OCI-LY7 (cell line): Measurements from ENCODE around the gene EPHB1. TPM values are rescaled to one million over a fixed set of nuclear protein-coding genes. Genes with fewer than 3 reads are reported as not detected.

Experiments used
- BruUV-seq: library from RNA; stranded (reverse); fragments of 400-500 nt; replicated peaks from 2 replicates; lab custom pipeline; 2021; lab: Mats Ljungman, UMichigan
- CTCF ChIA-PET: fragments of 300-600 bp; sonication (Branson Sonifier 250); formaldehyde crosslinking; loops from one replicate; lab custom pipeline; 2022; ENCODE audit warnings: antibody characterized with exemption; ENCODE audit not compliant: unreplicated experiment; lab: Charles Lee
- POLR2A ChIA-PET: fragments of 300-600 bp; sonication (Branson Sonifier 250); formaldehyde crosslinking; loops from one replicate; lab custom pipeline; 2022; ENCODE audit warnings: antibody characterized with exemption; lab: Charles Lee
- DNase-seq: peaks from one replicate; pipeline ENCODE4 v3.0.0-alpha.2; 2015; ENCODE audit warnings: low spot score
- H2AFZ ChIP-seq: fragments of 200-600 bp; sonication (generic), shearing (Covaris generic); 2 replicates; pipeline ENCODE4 v1.6.1; 2014; ENCODE audit warnings: mild to moderate bottlenecking, antibody characterized with exemption, low read length, moderate library complexity
- H3K27ac ChIP-seq: fragments of 200-600 bp; sonication (generic); 2 replicates; pipeline ENCODE4 v1.5.1; 2014; ENCODE audit warnings: mixed run types, low read depth, mild to moderate bottlenecking, moderate library complexity, low read length, inconsistent platforms; ENCODE audit not compliant: poor library complexity, severe bottlenecking
- H3K36me3 ChIP-seq: fragments of 200-600 bp; sonication (generic); 2 replicates; pipeline ENCODE4 v1.6.1; 2014; ENCODE audit warnings: mild to moderate bottlenecking, antibody characterized with exemption, low read length, moderate library complexity, mixed read lengths; ENCODE audit not compliant: insufficient read depth
- H3K4me1 ChIP-seq: fragments of 200-600 bp; sonication (generic); 2 replicates; pipeline ENCODE4 v1.5.1; 2014; ENCODE audit warnings: mild to moderate bottlenecking, low read length; ENCODE audit not compliant: insufficient read depth, poor library complexity, severe bottlenecking
- H3K4me2 ChIP-seq: fragments of 200-600 bp; sonication (generic); 2 replicates; pipeline ENCODE4 v1.6.1; 2014; ENCODE audit warnings: mild to moderate bottlenecking, low read length
- H3K4me3 ChIP-seq: fragments of 200-600 bp; sonication (generic); 2 replicates; pipeline ENCODE4 v1.5.1; 2014; ENCODE audit warnings: mild to moderate bottlenecking, low read depth, low read length; ENCODE audit not compliant: poor library complexity, severe bottlenecking
- H3K79me2 ChIP-seq: fragments of 200-600 bp; sonication (generic); 2 replicates; pipeline ENCODE4 v1.6.1; 2016; ENCODE audit warnings: low read depth, mild to moderate bottlenecking, low read length, moderate library complexity, mixed read lengths; ENCODE audit not compliant: insufficient read depth
- H3K9me2 ChIP-seq: fragments of 200-600 bp; sonication (generic); 2 replicates; pipeline ENCODE4 v1.6.1; 2016; ENCODE audit warnings: mild to moderate bottlenecking, low read length, mixed read lengths; ENCODE audit not compliant: insufficient read depth
- H3K9me3 ChIP-seq: fragments of 200-600 bp; sonication (generic); 2 replicates; pipeline ENCODE4 v1.6.1; 2014; ENCODE audit warnings: mild to moderate bottlenecking, mixed run types, low read length, mixed read lengths
- H4K20me1 ChIP-seq: fragments of 200-600 bp; sonication (generic); 2 replicates; pipeline ENCODE4 v1.6.1; 2014; ENCODE audit warnings: mild to moderate bottlenecking, antibody characterized with exemption, low read length, moderate library complexity, mixed read lengths; ENCODE audit not compliant: insufficient read depth
- EZH2phosphoT487 ChIP-seq: fragments of 200-600 bp; sonication (generic); IDR thresholded peaks from 2 replicates; pipeline ENCODE4 v1.6.1; 2018; ENCODE audit warnings: low read depth, borderline replicate concordance, mild to moderate bottlenecking, mixed run types, antibody characterized with exemption, low read length, moderate library complexity, mixed read lengths
- intact Hi-C: fragments of 100-400 bp; cut with micrococcal nuclease; formaldehyde crosslinking; loops from one replicate; pipeline ENCODE4 v1.10.0; 2022; ENCODE audit not compliant: unreplicated experiment
- total RNA-seq, 2 experiments: library from RNA; depleted of rRNA in 1 of 2; stranded (reverse); fragments of >200 nt in 1 of 2; shearing (Covaris generic) in 1 of 2; gene quantifications; 2 replicates each; pipeline ENCODE4 v1.2.3, GENCODE V29; 2014 to 2022
- TF ChIP-seq, protein P1 (sequence below): fragments of 200-600 bp; sonication (generic); conservative IDR thresholded peaks from 2 replicates; pipeline ENCODE4 v1.5.1; 2014; ENCODE audit warnings: mild to moderate bottlenecking, antibody characterized with exemption, low read length, moderate library complexity, mixed read lengths

Gene EPHB1
- total RNA-seq, 2 experiments from 2014 or later = 0.54 to 1.3 TPM

DNA sequence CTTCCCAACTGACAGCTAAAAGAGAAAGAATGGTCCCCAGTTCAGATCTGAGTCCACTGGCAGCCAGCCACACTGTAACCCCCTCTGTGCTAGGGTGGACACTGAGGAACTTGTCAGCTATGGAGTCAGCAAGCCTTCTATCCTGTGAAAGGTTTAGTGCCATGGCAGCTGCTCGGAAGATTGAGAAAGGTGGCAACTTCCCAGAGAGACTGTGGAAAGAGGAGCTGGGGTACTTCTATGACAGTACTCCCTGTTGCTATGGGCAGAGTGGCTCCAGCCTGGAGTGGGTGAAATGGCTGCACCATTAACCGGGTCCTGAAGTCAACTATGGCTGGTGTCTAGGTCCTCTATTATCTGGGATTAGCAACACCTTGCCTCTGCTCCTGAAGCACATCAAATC is 447.2 kb downstream of the EPHB1 start:
- Histone ChIP-seq H3K4me2 (no peak overlapping the region), H3K36me3 (no peaks in the 10 kb centered on the region), H3K9me2 (no peaks in the 10 kb centered on the region), H4K20me1 (no peaks in the 10 kb centered on the region; the same call in 1 of the 2 replicates), H3K4me3 (no peak overlapping the region), H3K79me2 (no peaks in the 10 kb centered on the region), H3K9me3 (no peaks in the 10 kb centered on the region), H3K27ac (no peak overlapping the region), H2AFZ (no peak overlapping the region), H3K4me1 (no peaks in the 10 kb centered on the region)
- ChIA-PET POLR2A (interaction anchor here (0.7 kb wide), 1 partner anchor 8 kb away, joined by 8 read pairs; no protein-coding TSS in a partner anchor), CTCF (no interaction called here)
- no peak for TF ChIP-seq EZH2phosphoT487
- TF ChIP-seq, protein P1, sequence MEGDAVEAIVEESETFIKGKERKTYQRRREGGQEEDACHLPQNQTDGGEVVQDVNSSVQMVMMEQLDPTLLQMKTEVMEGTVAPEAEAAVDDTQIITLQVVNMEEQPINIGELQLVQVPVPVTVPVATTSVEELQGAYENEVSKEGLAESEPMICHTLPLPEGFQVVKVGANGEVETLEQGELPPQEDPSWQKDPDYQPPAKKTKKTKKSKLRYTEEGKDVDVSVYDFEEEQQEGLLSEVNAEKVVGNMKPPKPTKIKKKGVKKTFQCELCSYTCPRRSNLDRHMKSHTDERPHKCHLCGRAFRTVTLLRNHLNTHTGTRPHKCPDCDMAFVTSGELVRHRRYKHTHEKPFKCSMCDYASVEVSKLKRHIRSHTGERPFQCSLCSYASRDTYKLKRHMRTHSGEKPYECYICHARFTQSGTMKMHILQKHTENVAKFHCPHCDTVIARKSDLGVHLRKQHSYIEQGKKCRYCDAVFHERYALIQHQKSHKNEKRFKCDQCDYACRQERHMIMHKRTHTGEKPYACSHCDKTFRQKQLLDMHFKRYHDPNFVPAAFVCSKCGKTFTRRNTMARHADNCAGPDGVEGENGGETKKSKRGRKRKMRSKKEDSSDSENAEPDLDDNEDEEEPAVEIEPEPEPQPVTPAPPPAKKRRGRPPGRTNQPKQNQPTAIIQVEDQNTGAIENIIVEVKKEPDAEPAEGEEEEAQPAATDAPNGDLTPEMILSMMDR = no peak
- no TSS peak for BruUV-seq
- no peak for DNase-seq
- intact Hi-C loops = no loop called here

DNA sequence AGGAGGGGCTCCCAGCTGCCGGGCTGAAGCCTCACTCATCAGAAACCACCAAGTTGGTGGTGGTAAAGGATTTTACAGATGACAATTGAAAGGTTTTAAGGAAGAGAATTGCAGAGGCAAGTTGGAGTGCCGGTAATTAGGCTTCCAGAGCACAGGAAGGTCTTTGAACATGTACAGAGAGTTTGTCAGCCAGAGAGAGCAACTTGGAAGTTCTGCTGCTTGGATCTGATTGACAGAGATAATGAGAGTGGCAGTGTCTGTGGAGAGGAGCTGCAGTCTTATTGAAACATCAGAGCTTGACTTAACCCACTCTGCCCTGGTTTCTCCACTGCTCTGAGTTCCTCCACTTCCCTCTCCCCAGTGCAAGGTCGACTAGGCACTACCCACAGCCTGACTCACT is 448.6 kb downstream of the EPHB1 start:
- Histone ChIP-seq H3K9me3 (no peaks in the 10 kb centered on the region), H3K36me3 (no peaks in the 10 kb centered on the region), H3K9me2 (no peaks in the 10 kb centered on the region), H3K4me3 (no peak overlapping the region), H2AFZ (no peak overlapping the region), H4K20me1 (no peaks in the 10 kb centered on the region; the same call in 1 of the 2 replicates), H3K79me2 (no peaks in the 10 kb centered on the region), H3K4me1 (no peaks in the 10 kb centered on the region), H3K4me2 (no peak overlapping the region), H3K27ac (no peak overlapping the region)
- DNase-seq = no peak
- ChIA-PET POLR2A (no interaction called here), CTCF (no interaction called here)
- TF ChIP-seq EZH2phosphoT487 = no peak
- TF ChIP-seq, protein P1 = no peak
- BruUV-seq = no TSS peak
- intact Hi-C loops = no loop called here

DNA sequence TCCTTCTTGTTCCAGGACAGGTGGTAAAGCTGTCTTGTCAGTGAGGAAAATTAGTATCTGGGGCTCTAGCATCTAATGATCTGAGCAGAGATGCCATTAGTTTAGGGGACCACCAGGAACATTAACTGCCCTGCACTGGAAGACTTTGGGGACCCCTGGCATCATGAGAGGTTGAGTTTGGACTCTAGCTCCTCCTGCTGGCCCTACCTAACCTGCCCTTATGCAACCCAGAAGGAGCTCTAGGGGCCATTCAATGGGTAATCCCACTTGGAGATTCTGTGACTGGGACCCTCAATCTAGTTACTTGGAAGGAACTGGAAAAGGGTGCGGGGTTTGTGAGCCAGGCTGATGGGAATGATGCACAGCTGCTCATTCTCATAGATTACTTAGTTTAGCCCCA is 451.0 kb downstream of the EPHB1 start:
- POLR2A ChIA-PET = interaction anchor here (0.6 to 0.7 kb wide), 2 partner anchors 15 to 1861 kb away, joined by 5 to 8 read pairs; no protein-coding TSS in a partner anchor
- no peak overlapping the region for H3K27ac ChIP-seq
- no peaks in the 10 kb centered on the region; the same call in 1 of the 2 replicates for H4K20me1 ChIP-seq
- CTCF ChIA-PET = interaction anchor here (0.5 kb wide), 1 partner anchor 1687 kb away, joined by 3 read pairs; no protein-coding TSS in a partner anchor
- no peaks in the 10 kb centered on the region for H3K79me2 ChIP-seq
- no peaks in the 10 kb centered on the region for H3K9me3 ChIP-seq
- intact Hi-C loops = no loop called here
- H3K36me3 ChIP-seq = no peaks in the 10 kb centered on the region
- no peak overlapping the region for H3K4me3 ChIP-seq
- no peaks in the 10 kb centered on the region for H3K4me1 ChIP-seq
- H3K4me2 ChIP-seq = no peak overlapping the region
- H2AFZ ChIP-seq = no peak overlapping the region
- no TSS peak for BruUV-seq
- TF ChIP-seq, protein P1 = peak; percentile 32; the same call in 1 of the 2 replicates
- no peak for TF ChIP-seq EZH2phosphoT487
- no peaks in the 10 kb centered on the region for H3K9me2 ChIP-seq
- DNase-seq = no peak
